ENCODE results near the gene CREB1.

The CREB1 gene

GRCh38 chr2:207589143-207589542 lies 59.4 kb downstream of the CREB1 start:
- H3K27me3 ChIP-seq (ENCODE audit: low read depth, low read length) = no peaks in the 10 kb centered on the region
- peaks cover 81% of the 10 kb centered on the region for H3K36me3 ChIP-seq (replicated peaks; ENCODE audit: low read depth, low read length)
- H3K9ac ChIP-seq (ENCODE audit: low read length) = no peak overlapping the region
- no peak overlapping the region for H3K27ac ChIP-seq (ENCODE audit: low read length)
- peaks cover 5% of the 10 kb centered on the region for H3K79me2 ChIP-seq (ENCODE audit: low read length)
- H3K9me3 ChIP-seq (ENCODE audit: insufficient read depth, low read length) = no peaks in the 10 kb centered on the region
- no peak overlapping the region for H2AFZ ChIP-seq (ENCODE audit: low read depth, low read length)
- TF ChIP-seq EZH2phosphoT487 (IDR thresholded peaks at IDR 0.05; ENCODE audit: low read depth) (no peak), CTCF (IDR thresholded peaks at IDR 0.05; ENCODE audit: low read depth, low read length) (no peak)
- H3K4me3 ChIP-seq (ENCODE audit: low read length) = no peak overlapping the region
- no peak overlapping the region for H3K4me2 ChIP-seq (ENCODE audit: low read length)
- H4K20me1 ChIP-seq (ENCODE audit: insufficient read depth, low read length) = no peaks in the 10 kb centered on the region
- no peaks in the 10 kb centered on the region for H3K4me1 ChIP-seq (ENCODE audit: low read length)

- Histone ChIP-seq H4K20me1 (ENCODE audit: insufficient read depth, low read length) (no peaks in the 10 kb centered on the region), H3K4me3 (ENCODE audit: low read length) (no peak overlapping the region), H3K27ac (ENCODE audit: low read length) (no peak overlapping the region), H3K4me1 (ENCODE audit: low read length) (no peaks in the 10 kb centered on the region), H3K9ac (ENCODE audit: low read length) (no peak overlapping the region), H3K9me3 (ENCODE audit: insufficient read depth, low read length) (no peaks in the 10 kb centered on the region), H3K4me2 (ENCODE audit: low read length) (no peak overlapping the region), H2AFZ (ENCODE audit: low read depth, low read length) (no peak overlapping the region), H3K36me3 (replicated peaks; ENCODE audit: low read depth, low read length) (peaks cover 60% of the 10 kb centered on the region), H3K79me2 (ENCODE audit: low read length) (peaks cover 5% of the 10 kb centered on the region; the same call in 1 of the 2 replicates), H3K27me3 (ENCODE audit: low read depth, low read length) (no peaks in the 10 kb centered on the region)
- TF ChIP-seq CTCF (IDR thresholded peaks at IDR 0.05; ENCODE audit: low read depth, low read length) = no peak
- TF ChIP-seq EZH2phosphoT487 (IDR thresholded peaks at IDR 0.05; ENCODE audit: low read depth) = no peak
Measured at GRCh38 chr2:207593277-207593676, 63.5 kb downstream of the CREB1 start.

GRCh38 chr2:207594264-207594663 lies 64.5 kb downstream of the CREB1 start:
- no peaks in the 10 kb centered on the region for H4K20me1 ChIP-seq (ENCODE audit: insufficient read depth, low read length)
- H3K4me3 ChIP-seq (ENCODE audit: low read length) = no peak overlapping the region
- H3K36me3 ChIP-seq (replicated peaks; ENCODE audit: low read depth, low read length) = peaks cover 53% of the 10 kb centered on the region
- no peaks in the 10 kb centered on the region for H3K4me1 ChIP-seq (ENCODE audit: low read length)
- H3K79me2 ChIP-seq (ENCODE audit: low read length) = peaks cover 1% of the 10 kb centered on the region; the same call in 1 of the 2 replicates
- no peak overlapping the region for H3K9ac ChIP-seq (ENCODE audit: low read length)
- no peak overlapping the region for H3K27ac ChIP-seq (ENCODE audit: low read length)
- no peak for TF ChIP-seq EZH2phosphoT487 (IDR thresholded peaks at IDR 0.05; ENCODE audit: low read depth)
- no peak for TF ChIP-seq CTCF (IDR thresholded peaks at IDR 0.05; ENCODE audit: low read depth, low read length)
- no peak overlapping the region for H3K4me2 ChIP-seq (ENCODE audit: low read length)
- no peaks in the 10 kb centered on the region for H3K27me3 ChIP-seq (ENCODE audit: low read depth, low read length)
- no peaks in the 10 kb centered on the region for H3K9me3 ChIP-seq (ENCODE audit: insufficient read depth, low read length)
- H2AFZ ChIP-seq (ENCODE audit: low read depth, low read length) = no peak overlapping the region

DNA sequence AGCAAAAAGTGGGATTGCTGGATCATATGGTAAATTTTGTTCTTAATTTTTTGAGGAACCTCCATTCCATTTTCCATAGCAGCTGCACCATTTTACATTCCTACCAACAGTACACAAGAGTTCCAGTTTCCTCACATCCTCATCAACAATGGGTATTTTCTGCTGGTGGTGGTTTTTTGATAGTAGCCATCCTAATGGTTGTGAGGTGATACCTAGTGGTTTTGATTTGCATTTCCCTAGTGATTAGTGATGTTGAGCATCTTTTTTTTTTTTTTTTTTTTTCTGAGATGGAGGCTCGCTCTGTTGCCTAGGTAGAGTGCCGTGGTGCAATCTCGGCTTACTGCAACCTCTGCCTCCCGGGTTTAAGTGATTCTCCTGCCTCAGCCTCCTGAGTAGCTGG lies 65.0 kb downstream of the CREB1 start:
- H2AFZ ChIP-seq (ENCODE audit: low read depth, low read length) = no peak overlapping the region
- TF ChIP-seq CTCF (IDR thresholded peaks at IDR 0.05; ENCODE audit: low read depth, low read length) = no peak
- TF ChIP-seq EZH2phosphoT487 (IDR thresholded peaks at IDR 0.05; ENCODE audit: low read depth) = no peak
- no peak overlapping the region for H3K4me3 ChIP-seq (ENCODE audit: low read length)
- H3K4me2 ChIP-seq (ENCODE audit: low read length) = no peak overlapping the region
- no peak overlapping the region for H3K27ac ChIP-seq (ENCODE audit: low read length)
- H3K36me3 ChIP-seq (replicated peaks; ENCODE audit: low read depth, low read length) = peaks cover 51% of the 10 kb centered on the region
- H3K9ac ChIP-seq (ENCODE audit: low read length) = no peak overlapping the region
- no peaks in the 10 kb centered on the region for H3K79me2 ChIP-seq (ENCODE audit: low read length)
- H3K9me3 ChIP-seq (ENCODE audit: insufficient read depth, low read length) = no peaks in the 10 kb centered on the region
- no peaks in the 10 kb centered on the region for H3K4me1 ChIP-seq (ENCODE audit: low read length)
- H3K27me3 ChIP-seq (ENCODE audit: low read depth, low read length) = no peaks in the 10 kb centered on the region
- H4K20me1 ChIP-seq (ENCODE audit: insufficient read depth, low read length) = no peaks in the 10 kb centered on the region
